Nephron progenitor cell (in vitro differentiated cells): ENCODE results near the gene MDGA2.

Experiments used
- DNase-seq: peaks from one replicate; pipeline ENCODE4 v3.0.0; 2021
- H3K27ac Mint-ChIP-seq: 2 replicates; pipeline ENCODE4 v1.8.0; 2021; ENCODE audit warnings: mild to moderate bottlenecking, moderate library complexity, mixed read lengths
- H3K27me3 Mint-ChIP-seq: 2 replicates; pipeline ENCODE4 v1.8.0; 2021; ENCODE audit warnings: mild to moderate bottlenecking, low read depth, mixed read lengths; ENCODE audit not compliant: poor library complexity
- H3K36me3 Mint-ChIP-seq: 2 replicates; pipeline ENCODE4 v1.8.0; 2021; ENCODE audit warnings: low read depth, mixed read lengths
- H3K4me1 Mint-ChIP-seq: 2 replicates; pipeline ENCODE4 v1.8.0; 2021; ENCODE audit warnings: mixed read lengths
- H3K4me3 Mint-ChIP-seq: 2 replicates; pipeline ENCODE4 v1.8.0; 2021; ENCODE audit warnings: mild to moderate bottlenecking, moderate library complexity, mixed read lengths
- H3K9me3 Mint-ChIP-seq: 2 replicates; pipeline ENCODE4 v1.8.0; 2021; ENCODE audit warnings: mild to moderate bottlenecking, moderate library complexity, mixed read lengths
- TF ChIP-seq, protein P1 (sequence below): fragments of 200-600 bp; sonication (generic); IDR thresholded peaks from 2 replicates; pipeline ENCODE4 v1.5.0; 2021; ENCODE audit warnings: antibody characterized with exemption

The MDGA2 gene

DNA sequence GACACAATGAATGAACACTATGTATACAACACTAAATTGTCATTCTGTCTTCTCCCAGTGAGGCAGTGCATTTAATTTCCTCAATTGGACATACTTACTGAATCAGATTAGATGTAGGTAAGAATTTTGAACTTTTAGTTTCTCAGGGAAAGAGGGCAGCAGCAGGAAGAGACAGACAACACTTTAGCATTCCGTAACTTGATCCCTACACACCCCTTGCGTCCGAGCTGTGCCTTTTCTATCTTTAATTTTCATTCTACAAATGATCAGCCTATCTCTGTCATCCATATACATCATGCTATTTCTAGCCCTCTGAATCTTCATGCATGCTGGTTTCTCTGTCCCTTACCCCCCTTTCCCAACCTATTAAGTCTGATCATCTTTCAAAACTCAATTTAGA lies 665.8 kb downstream of the MDGA2 start:
- no peak overlapping the region for H3K27ac Mint-ChIP-seq

DNA sequence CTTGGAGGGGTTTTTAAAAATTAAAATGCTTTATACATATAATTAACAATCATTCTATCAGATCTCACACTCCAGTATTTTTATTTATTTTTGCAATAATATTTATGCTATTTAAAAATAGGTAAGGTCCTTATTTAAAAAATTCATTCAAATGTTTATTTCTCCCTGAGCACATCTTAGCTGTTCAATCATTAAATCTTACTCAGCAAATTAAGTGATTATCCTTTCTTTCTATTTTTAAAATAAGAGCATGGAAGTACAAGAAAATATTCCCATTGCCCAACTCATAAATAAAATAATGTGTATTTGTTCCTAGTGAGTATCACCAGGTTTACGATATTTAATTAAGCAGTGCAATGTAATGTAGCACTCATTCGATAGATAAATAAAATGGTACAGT lies 666.7 kb downstream of the MDGA2 start:
- Mint-ChIP-seq H3K4me1 (peaks cover 8% of the 10 kb centered on the region), H3K27ac (no peak overlapping the region), H3K9me3 (no peaks in the 10 kb centered on the region), H3K27me3 (no peaks in the 10 kb centered on the region), H3K36me3 (no peaks in the 10 kb centered on the region), H3K4me3 (no peak overlapping the region)
- no peak for DNase-seq
- TF ChIP-seq, protein P1, sequence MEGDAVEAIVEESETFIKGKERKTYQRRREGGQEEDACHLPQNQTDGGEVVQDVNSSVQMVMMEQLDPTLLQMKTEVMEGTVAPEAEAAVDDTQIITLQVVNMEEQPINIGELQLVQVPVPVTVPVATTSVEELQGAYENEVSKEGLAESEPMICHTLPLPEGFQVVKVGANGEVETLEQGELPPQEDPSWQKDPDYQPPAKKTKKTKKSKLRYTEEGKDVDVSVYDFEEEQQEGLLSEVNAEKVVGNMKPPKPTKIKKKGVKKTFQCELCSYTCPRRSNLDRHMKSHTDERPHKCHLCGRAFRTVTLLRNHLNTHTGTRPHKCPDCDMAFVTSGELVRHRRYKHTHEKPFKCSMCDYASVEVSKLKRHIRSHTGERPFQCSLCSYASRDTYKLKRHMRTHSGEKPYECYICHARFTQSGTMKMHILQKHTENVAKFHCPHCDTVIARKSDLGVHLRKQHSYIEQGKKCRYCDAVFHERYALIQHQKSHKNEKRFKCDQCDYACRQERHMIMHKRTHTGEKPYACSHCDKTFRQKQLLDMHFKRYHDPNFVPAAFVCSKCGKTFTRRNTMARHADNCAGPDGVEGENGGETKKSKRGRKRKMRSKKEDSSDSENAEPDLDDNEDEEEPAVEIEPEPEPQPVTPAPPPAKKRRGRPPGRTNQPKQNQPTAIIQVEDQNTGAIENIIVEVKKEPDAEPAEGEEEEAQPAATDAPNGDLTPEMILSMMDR, result no peak

More for the DNA sequence above, 665.8 kb downstream of the MDGA2 start:
- DNase-seq, result no peak
- H3K36me3 Mint-ChIP-seq, result no peaks in the 10 kb centered on the region
- H3K27me3 Mint-ChIP-seq, result no peaks in the 10 kb centered on the region
- TF ChIP-seq, protein P1, result no peak
- peaks cover 8% of the 10 kb centered on the region for H3K4me1 Mint-ChIP-seq
- no peaks in the 10 kb centered on the region for H3K9me3 Mint-ChIP-seq
- no peak overlapping the region for H3K4me3 Mint-ChIP-seq

DNA sequence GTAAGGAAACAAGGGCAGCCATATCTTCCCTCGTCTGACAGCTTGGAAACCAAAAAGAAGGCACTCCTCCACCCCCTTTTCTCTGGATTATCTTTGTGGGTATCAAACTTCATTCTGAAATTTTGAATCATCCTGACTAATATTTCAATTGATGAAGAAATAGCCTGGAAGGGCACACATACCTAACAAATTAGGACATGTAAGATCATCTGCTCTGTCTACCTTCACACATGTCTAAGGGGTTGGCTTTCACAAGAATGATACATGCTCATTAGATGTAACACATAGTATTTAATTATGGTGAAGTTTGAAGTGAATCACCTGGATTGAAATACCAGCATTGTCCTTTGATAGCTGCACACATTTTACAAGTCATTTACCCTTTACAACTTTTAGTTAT lies 675.7 kb downstream of the MDGA2 start:
- H3K4me3 Mint-ChIP-seq, result no peak overlapping the region
- H3K27ac Mint-ChIP-seq, result no peak overlapping the region
- DNase-seq, result no peak
- H3K27me3 Mint-ChIP-seq, result no peaks in the 10 kb centered on the region
- H3K4me1 Mint-ChIP-seq, result no peaks in the 10 kb centered on the region
- H3K9me3 Mint-ChIP-seq, result no peaks in the 10 kb centered on the region
- TF ChIP-seq, protein P1, result no peak
- no peaks in the 10 kb centered on the region for H3K36me3 Mint-ChIP-seq

DNA sequence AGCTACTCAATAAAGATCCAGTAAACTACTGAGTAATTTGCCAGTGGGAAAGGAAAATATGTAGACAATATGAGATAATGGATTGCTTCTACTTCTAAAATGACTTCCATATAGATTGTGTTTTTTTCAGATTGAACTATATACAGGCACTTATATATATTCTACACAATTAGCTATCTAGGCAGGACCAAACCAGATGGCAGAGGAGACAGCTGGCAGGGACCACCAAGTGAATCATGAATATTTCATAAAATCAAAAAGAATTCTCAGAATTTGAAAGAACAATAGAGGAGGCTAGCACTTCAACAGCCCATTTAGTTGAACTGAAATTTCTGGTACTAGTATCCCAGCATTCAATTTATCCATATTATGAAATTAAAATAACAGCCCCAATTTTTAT lies 685.8 kb downstream of the MDGA2 start:
- Mint-ChIP-seq H3K9me3 (no peaks in the 10 kb centered on the region), H3K27me3 (peaks cover 3% of the 10 kb centered on the region), H3K4me3 (no peak overlapping the region), H3K27ac (no peak overlapping the region), H3K4me1 (no peaks in the 10 kb centered on the region), H3K36me3 (no peaks in the 10 kb centered on the region)
- TF ChIP-seq, protein P1, result no peak
- DNase-seq, result no peak

DNA sequence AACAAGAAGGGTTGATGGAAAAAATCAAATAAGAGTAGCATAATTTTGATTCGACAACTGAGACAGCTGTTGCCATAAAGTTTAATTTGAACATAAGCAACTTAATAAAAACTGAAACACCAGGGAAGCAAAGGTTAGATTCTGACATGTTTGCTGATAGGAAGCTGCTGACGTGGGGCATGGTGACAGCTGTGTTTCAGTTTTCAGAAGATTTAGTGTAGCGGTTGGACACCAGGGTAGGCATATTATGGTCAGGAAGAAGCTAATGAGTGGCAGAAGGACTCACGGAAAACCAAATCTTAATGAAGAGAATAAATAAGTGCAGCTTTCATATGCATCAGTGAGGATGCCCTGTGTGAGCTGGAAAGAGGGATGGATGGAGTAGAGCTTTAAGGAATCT lies 687.1 kb downstream of the MDGA2 start:
- no peaks in the 10 kb centered on the region for H3K9me3 Mint-ChIP-seq
- H3K27me3 Mint-ChIP-seq, result peaks cover 3% of the 10 kb centered on the region
- TF ChIP-seq, protein P1, result no peak
- no peak overlapping the region for H3K4me3 Mint-ChIP-seq
- H3K27ac Mint-ChIP-seq, result no peak overlapping the region
- no peaks in the 10 kb centered on the region for H3K36me3 Mint-ChIP-seq
- no peaks in the 10 kb centered on the region for H3K4me1 Mint-ChIP-seq
- DNase-seq, result no peak

DNA sequence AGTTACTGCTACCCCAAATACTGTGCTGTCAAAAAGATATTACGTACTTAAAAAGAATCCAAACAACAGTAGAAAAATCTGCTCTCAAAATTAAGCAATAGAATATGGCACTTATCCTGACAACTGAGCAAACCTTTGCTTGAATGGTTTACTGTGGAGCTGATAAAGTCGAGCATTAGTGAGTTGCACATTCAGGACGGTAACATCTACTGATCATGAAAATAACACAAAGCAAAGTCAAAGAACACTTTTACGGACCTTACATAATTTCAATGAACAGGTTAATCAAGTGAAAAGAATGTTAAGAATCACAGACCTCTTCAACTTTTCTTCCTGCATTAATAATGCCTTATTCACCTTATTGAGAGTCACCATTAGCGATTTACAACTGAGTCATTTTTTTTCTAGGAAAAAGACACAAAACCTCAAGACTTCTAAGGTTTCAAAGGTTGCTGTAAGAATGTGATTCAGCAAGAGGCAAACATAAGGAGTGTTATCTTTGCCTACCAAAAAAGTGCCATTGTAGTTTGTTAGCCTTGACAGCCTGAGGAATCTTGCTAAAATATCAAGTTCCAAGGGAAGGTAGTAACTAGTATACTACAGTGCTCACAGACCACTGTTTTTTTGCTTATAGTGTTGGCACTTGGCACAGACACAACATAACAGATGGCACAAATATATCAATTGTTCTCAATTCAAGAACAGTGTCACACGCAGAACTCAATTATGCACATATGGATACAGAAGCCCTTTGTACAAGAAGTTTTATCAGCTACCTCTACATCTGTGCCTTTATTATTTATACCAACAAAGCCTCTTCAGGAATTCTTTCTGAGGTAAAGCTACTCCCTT lies 689.6 kb downstream of the MDGA2 start:
- H3K27me3 Mint-ChIP-seq, result peaks cover 3% of the 10 kb centered on the region
- H3K4me1 Mint-ChIP-seq, result no peaks in the 10 kb centered on the region
- no peak for DNase-seq
- H3K36me3 Mint-ChIP-seq, result no peaks in the 10 kb centered on the region
- no peaks in the 10 kb centered on the region for H3K9me3 Mint-ChIP-seq
- no peak overlapping the region for H3K27ac Mint-ChIP-seq
- no peak overlapping the region for H3K4me3 Mint-ChIP-seq
- TF ChIP-seq, protein P1, result no peak
